GM19025 (cell line): ENCODE results near the gene SDHAF4.
"Not testable (repeated sequence)": the region's sequence is repeated elsewhere in the genome, so short reads cannot be mapped to it uniquely, and the experiment has no call there.

Experiments used
- ATAC-seq: cut with Tn5 transposase; IDR thresholded peaks from one replicate; pipeline ENCODE4 v1.9.1; 2021; ENCODE audit warnings: mild to moderate bottlenecking, low read depth, moderate library complexity; ENCODE audit not compliant: unreplicated experiment

Gene SDHAF4

GRCh38 chr6:70590400-70590799 is 23.7 kb downstream of the SDHAF4 start:
- ATAC-seq: no peak

- no peak for ATAC-seq
Measured at GRCh38 chr6:70592391-70593117, 25.8 kb downstream of the SDHAF4 start.

DNA sequence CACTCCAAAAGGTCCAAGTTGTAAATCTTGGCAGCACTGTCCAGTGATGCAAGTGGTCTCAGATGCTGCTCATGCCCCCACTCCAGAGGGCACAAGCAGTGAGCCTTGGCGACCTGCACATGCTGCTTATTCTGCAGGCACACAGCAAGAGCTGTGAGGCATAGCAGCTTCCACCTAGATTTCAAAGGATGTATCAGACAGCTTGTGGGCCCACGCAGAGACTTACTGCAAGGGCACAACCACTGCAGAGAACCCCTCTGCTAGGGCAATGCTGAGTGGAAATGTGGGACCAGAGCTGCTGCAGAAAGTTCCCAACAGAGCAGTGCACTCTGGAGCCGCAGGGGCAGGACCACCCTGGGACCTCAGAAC is 26.4 kb downstream of the SDHAF4 start:
- no peak for ATAC-seq

DNA sequence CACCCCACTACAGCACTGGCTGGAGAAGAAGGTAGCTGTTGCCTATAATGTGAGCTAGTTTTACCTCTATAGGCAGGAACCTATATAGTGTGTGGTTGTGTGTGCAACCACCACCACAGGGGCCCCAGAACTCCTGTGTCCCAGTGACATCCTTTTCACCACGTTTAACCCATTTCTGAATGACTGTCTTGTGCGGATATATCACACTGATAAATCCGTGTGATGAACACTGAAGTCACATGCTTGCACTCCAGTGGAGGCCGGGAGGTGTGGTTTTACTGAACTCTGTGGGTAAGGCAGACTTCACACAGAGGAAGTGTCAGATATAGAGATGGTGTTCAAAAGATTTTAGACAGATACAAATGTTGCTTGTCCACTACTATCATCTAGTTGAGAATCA is 32.5 kb downstream of the SDHAF4 start:
- no peak for ATAC-seq

- ATAC-seq: no peak
Measured at GRCh38 chr6:70601014-70601413, 34.3 kb downstream of the SDHAF4 start.

- no peak for ATAC-seq
Measured at GRCh38 chr6:70604254-70604653, 37.5 kb downstream of the SDHAF4 start.

DNA sequence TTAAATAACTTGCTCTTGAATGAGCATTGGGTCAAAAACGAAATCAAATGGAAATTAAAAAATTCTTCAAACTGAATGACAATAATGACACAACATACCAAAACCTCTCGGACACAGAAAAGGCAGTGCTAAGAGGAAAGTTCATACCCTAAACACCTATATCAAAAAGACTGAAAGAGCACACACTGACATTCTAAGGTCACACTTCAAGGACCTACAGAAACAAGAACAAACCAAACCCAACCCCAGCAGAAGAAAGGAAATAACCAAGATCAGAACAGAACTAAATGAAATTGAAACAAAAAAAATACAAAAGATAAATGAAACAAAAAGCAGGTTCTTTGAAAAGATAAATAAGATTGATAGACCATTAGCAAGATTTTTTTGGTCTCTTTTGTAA is 40.6 kb downstream of the SDHAF4 start:
- not testable (repeated sequence) for ATAC-seq

- not testable (repeated sequence) for ATAC-seq
Measured at GRCh38 chr6:70609181-70609580, 42.5 kb downstream of the SDHAF4 start.

GRCh38 chr6:70616728-70617260 is 50.1 kb downstream of the SDHAF4 start:
- no peak for ATAC-seq

DNA sequence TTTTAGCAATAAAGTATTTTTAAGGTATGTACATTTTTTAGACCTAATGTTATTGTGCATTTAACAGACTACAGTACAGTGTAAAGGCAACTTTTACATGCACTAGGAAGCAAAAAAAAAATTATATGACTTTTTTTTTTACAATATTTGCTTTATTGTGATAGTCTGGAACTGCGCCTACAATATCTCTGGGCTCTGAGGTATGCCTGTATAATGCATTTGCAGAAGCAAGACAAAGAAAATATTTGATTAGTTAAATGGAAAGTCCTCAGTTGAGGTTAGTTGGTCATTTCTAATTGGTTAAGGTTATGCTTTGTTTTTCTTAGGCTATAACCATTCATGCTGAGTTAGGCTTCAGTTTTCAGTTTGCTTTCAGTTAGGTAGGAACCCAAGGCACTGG is 54.0 kb downstream of the SDHAF4 start:
- ATAC-seq: no peak

DNA sequence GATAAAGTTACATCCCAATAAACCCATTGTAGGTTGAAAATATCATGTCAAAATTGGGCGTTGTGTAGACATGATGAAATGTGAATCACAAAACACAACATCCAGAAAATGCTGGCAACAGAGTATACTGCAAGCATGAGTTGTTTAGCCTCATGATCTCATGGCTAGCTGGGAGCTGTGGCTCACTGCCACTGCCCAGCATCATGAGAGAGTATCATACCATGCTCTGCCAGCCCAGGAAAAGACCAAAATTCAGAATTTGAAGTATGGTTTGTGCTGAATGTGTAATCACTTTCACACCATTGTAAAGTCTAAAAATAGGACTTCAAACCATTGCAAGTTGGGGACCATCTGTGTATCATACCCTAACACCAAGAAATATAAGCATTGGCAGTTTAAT is 55.7 kb downstream of the SDHAF4 start:
- ATAC-seq: no peak

DNA sequence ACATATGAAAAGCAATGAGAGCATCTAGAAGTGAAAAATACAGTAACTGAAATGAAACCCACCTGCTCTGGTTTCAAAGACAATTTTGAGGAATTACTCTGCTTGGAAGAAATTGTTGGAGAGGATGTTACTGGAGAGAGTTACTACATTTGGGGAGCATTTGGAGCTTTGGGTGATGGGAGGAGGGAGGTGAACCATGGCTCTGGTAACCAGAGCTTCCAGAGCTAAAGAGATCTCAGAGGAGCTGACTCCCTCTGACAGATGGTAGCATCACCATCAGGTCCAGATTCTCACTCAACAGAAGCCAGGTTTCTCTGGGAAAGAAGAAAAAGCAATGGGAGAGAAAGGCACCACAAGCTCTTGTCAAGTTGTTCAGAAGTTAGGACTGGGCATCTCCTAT is 58.7 kb downstream of the SDHAF4 start:
- ATAC-seq: no peak

DNA sequence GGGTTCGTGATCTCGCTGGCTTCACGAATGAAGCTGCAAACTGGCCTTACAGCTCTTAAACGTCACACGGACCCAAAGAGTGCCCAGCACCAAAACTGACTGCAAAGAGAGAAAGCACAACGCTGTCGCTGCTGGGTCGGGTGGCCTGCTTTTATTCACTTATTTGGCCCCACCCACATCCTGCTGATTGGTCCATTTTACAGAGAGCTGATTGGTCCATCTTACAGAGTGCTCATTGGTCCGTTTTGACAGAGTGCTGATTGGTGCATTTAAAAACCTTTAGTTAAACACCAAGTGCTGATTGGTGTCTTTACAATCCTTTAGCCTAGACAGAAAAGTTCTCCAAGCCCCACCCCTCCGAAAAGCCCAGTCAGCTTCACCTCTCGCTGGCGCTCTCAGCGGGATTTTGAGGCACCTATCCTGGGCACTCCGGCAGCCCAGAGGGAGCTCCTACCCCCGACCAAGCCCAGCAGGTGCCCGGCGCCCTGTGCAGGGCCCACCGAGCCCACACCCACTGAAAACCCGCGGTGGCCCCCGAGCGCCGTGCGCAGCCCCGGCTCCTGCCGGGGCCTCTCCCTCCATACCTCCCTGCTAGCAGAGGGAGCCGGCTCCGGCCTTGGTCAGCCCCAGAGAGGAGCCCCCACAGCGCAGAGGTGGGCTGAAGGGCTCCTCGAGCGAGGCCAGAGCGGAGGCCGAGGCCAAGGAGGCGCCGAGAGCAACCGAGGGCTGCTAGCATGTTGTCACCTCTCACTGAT is 60.9 kb downstream of the SDHAF4 start:
- ATAC-seq: no peak

DNA sequence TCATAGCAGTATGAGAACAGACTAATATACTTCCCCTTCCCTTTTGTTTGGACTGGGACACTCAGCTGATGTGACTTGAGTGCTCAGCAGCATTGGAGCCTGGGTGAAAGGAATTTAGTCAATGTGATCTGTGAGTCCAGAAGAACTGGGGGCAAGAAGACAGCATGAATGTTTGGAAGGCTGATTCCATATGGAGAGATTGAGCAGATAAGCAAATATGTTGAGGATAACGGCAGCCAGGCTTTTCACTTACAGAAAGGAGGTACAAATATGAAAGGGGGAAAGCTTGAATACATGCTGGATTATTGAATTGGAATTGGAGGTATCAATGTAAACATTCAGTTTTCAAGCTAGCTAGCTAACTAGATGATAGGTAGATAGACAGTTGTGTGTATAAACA is 63.2 kb downstream of the SDHAF4 start:
- no peak for ATAC-seq

DNA sequence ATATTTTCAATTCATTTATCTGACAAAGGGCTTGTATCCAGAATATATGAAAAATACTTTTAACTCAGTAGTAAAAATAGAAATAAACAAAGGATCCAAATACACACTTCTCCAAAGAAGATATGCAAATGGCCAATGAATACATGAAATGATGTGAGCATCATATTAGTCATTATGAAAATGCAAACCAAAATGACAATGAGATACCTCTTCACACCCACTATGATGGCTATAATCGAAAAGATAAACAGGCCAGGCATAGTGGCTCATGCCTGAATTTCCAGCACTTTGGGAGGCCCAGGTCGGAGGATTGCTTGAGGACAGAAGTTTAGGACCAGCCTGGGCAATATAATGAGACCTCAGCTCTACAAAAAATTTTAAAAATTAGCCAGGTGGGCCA is 67.1 kb downstream of the SDHAF4 start:
- no peak for ATAC-seq

GRCh38 chr6:70636596-70636995 is 69.9 kb downstream of the SDHAF4 start:
- ATAC-seq: no peak

- no peak for ATAC-seq
Measured at GRCh38 chr6:70638468-70638867, 71.7 kb downstream of the SDHAF4 start.
